ENCODE results near the gene HOXD4.

- TF ChIP-seq CTCF (IDR thresholded peaks at IDR 0.05; ENCODE audit: poor library complexity, severe bottlenecking) = no peak
- no peak for TF ChIP-seq REST (IDR thresholded peaks at IDR 0.05; ENCODE audit: borderline replicate concordance)
- TF ChIP-seq POLR2AphosphoS5 (IDR thresholded peaks at IDR 0.05) = no peak
- TF ChIP-seq EP300 (conservative IDR thresholded peaks at IDR 0.05; ENCODE audit: poor library complexity, severe bottlenecking) = no peak
- TF ChIP-seq EZH2 (IDR thresholded peaks at IDR 0.05; ENCODE audit: borderline replicate concordance, insufficient read depth, low read length, poor library complexity, severe bottlenecking) = peak; percentile 63
Observed at GRCh38 chr2:176162911-176163671, 11.7 kb downstream of the HOXD4 start.
